ENCODE measurements around the gene DLGAP1.
A peak's percentile ranks its signal among the peaks of the same experiment; 100 is the strongest.

DLGAP1 gene

GRCh38 chr18:3585656-3586509 is 869.2 kb downstream of the DLGAP1 start:
- Histone ChIP-seq H3K27me3 (ENCODE audit: insufficient read depth, low read length) (no peaks in the 10 kb centered on the region), H2AFZ (ENCODE audit: low read length) (no peak overlapping the region), H3K9ac (ENCODE audit: low read length) (peak overlapping the region; percentile 52), H3K9me3 (ENCODE audit: low read length) (no peaks in the 10 kb centered on the region), H3K4me1 (ENCODE audit: insufficient read depth, low read length, severe bottlenecking) (peaks cover 45% of the 10 kb centered on the region), H3K4me3 (ENCODE audit: low read depth, low read length, poor library complexity, severe bottlenecking) (peak overlapping the region; percentile 41), H3K4me2 (ENCODE audit: low read length) (peak overlapping the region; percentile 67), H3K27ac (ENCODE audit: low read depth, low read length, poor library complexity, severe bottlenecking) (peak overlapping the region; percentile 97), H3K79me2 (ENCODE audit: insufficient read depth, low read length) (no peaks in the 10 kb centered on the region), H3F3A (ENCODE audit: insufficient read depth, low read length) (no peaks in the 10 kb centered on the region), H3K9me2 (ENCODE audit: low read depth, low read length) (no peaks in the 10 kb centered on the region), H4K20me1 (ENCODE audit: insufficient read depth, low read length) (no peaks in the 10 kb centered on the region), H3K36me3 (ENCODE audit: insufficient read depth, low read length) (no peaks in the 10 kb centered on the region)
- no peak for TF ChIP-seq EZH2 (IDR thresholded peaks at IDR 0.05; ENCODE audit: borderline replicate concordance, low read length)
- TF ChIP-seq, protein P1, sequence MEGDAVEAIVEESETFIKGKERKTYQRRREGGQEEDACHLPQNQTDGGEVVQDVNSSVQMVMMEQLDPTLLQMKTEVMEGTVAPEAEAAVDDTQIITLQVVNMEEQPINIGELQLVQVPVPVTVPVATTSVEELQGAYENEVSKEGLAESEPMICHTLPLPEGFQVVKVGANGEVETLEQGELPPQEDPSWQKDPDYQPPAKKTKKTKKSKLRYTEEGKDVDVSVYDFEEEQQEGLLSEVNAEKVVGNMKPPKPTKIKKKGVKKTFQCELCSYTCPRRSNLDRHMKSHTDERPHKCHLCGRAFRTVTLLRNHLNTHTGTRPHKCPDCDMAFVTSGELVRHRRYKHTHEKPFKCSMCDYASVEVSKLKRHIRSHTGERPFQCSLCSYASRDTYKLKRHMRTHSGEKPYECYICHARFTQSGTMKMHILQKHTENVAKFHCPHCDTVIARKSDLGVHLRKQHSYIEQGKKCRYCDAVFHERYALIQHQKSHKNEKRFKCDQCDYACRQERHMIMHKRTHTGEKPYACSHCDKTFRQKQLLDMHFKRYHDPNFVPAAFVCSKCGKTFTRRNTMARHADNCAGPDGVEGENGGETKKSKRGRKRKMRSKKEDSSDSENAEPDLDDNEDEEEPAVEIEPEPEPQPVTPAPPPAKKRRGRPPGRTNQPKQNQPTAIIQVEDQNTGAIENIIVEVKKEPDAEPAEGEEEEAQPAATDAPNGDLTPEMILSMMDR (IDR thresholded peaks at IDR 0.05; ENCODE audit: low read length): peak; percentile 74

DNA sequence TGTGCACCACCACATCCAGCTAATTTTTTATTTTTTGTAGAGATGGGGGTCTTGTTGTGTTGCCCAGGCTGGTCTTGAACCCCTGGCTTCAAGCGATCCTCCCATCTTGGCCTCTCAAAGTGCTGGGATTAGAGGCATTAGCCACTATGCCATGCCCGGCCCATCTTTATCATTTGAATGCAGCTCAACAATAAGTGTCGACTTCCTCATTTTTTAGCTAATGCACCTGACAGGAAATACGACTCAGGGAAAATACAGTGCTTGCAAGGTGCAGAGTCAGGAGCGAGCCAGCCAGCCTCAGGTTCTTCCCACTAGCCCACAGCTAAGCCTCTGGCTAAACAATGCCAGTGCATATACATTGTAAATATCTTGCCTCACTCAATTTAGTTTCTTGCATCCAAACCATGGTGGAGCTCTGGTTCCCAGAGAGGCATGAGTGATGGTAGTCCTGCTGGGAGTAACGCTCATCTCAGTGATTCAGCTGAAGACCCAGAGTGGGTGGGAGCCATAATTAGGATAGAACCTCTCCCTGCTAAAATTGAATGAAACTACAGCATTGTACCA is 870.1 kb downstream of the DLGAP1 start:
- H3K79me2 ChIP-seq (ENCODE audit: insufficient read depth, low read length): no peaks in the 10 kb centered on the region
- peaks cover 37% of the 10 kb centered on the region for H3K4me1 ChIP-seq (ENCODE audit: insufficient read depth, low read length, severe bottlenecking)
- peak overlapping the region; percentile 67 for H3K4me2 ChIP-seq (ENCODE audit: low read length)
- H3K36me3 ChIP-seq (ENCODE audit: insufficient read depth, low read length): no peaks in the 10 kb centered on the region
- H3K4me3 ChIP-seq (ENCODE audit: low read depth, low read length, poor library complexity, severe bottlenecking): peak overlapping the region; percentile 33
- H3K27me3 ChIP-seq (ENCODE audit: insufficient read depth, low read length): no peaks in the 10 kb centered on the region
- no peaks in the 10 kb centered on the region for H3F3A ChIP-seq (ENCODE audit: insufficient read depth, low read length)
- TF ChIP-seq EZH2 (IDR thresholded peaks at IDR 0.05; ENCODE audit: borderline replicate concordance, low read length): no peak
- TF ChIP-seq, protein P1 (IDR thresholded peaks at IDR 0.05; ENCODE audit: low read length): no peak
- peak overlapping the region; percentile 97 for H3K27ac ChIP-seq (ENCODE audit: low read depth, low read length, poor library complexity, severe bottlenecking)
- H2AFZ ChIP-seq (ENCODE audit: low read length): no peak overlapping the region
- no peaks in the 10 kb centered on the region for H4K20me1 ChIP-seq (ENCODE audit: insufficient read depth, low read length)
- H3K9ac ChIP-seq (ENCODE audit: low read length): no peak overlapping the region; the same call in 1 of the 2 replicates
- H3K9me2 ChIP-seq (ENCODE audit: low read depth, low read length): no peaks in the 10 kb centered on the region
- no peaks in the 10 kb centered on the region for H3K9me3 ChIP-seq (ENCODE audit: low read length)

GRCh38 chr18:3584266-3584861 is 870.7 kb downstream of the DLGAP1 start:
- Histone ChIP-seq H3K27me3 (ENCODE audit: insufficient read depth, low read length) (no peaks in the 10 kb centered on the region), H3K79me2 (ENCODE audit: insufficient read depth, low read length) (no peaks in the 10 kb centered on the region), H4K20me1 (ENCODE audit: insufficient read depth, low read length) (no peaks in the 10 kb centered on the region), H3K4me2 (ENCODE audit: low read length) (peak overlapping the region; percentile 67; the same call in 1 of the 2 replicates), H3K9ac (ENCODE audit: low read length) (no peak overlapping the region), H2AFZ (ENCODE audit: low read length) (no peak overlapping the region), H3K4me3 (ENCODE audit: low read depth, low read length, poor library complexity, severe bottlenecking) (no peak overlapping the region), H3K9me3 (ENCODE audit: low read length) (no peaks in the 10 kb centered on the region), H3K4me1 (ENCODE audit: insufficient read depth, low read length, severe bottlenecking) (peaks cover 37% of the 10 kb centered on the region), H3K9me2 (ENCODE audit: low read depth, low read length) (no peaks in the 10 kb centered on the region), H3K27ac (ENCODE audit: low read depth, low read length, poor library complexity, severe bottlenecking) (peak overlapping the region; percentile 97), H3K36me3 (ENCODE audit: insufficient read depth, low read length) (no peaks in the 10 kb centered on the region), H3F3A (ENCODE audit: insufficient read depth, low read length) (no peaks in the 10 kb centered on the region)
- TF ChIP-seq, protein P1 (IDR thresholded peaks at IDR 0.05; ENCODE audit: low read length): no peak
- no peak for TF ChIP-seq EZH2 (IDR thresholded peaks at IDR 0.05; ENCODE audit: borderline replicate concordance, low read length)

Data from OCI-LY1 (cell line).